GM12874 (cell line): ENCODE results near the gene PGF.

ENCODE experiments used
- TF ChIP-seq, protein P1 (sequence below): IDR thresholded peaks from 2 replicates; pipeline ENCODE4 v1.5.1; 2011; ENCODE audit warnings: low read depth, mild to moderate bottlenecking, control low read depth, low read length, moderate library complexity; ENCODE audit not compliant: insufficient read depth

PGF gene

GRCh38 chr14:74942181-74942580 is 13.2 kb downstream of the PGF start:
- TF ChIP-seq, protein P1, sequence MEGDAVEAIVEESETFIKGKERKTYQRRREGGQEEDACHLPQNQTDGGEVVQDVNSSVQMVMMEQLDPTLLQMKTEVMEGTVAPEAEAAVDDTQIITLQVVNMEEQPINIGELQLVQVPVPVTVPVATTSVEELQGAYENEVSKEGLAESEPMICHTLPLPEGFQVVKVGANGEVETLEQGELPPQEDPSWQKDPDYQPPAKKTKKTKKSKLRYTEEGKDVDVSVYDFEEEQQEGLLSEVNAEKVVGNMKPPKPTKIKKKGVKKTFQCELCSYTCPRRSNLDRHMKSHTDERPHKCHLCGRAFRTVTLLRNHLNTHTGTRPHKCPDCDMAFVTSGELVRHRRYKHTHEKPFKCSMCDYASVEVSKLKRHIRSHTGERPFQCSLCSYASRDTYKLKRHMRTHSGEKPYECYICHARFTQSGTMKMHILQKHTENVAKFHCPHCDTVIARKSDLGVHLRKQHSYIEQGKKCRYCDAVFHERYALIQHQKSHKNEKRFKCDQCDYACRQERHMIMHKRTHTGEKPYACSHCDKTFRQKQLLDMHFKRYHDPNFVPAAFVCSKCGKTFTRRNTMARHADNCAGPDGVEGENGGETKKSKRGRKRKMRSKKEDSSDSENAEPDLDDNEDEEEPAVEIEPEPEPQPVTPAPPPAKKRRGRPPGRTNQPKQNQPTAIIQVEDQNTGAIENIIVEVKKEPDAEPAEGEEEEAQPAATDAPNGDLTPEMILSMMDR: no peak

- TF ChIP-seq, protein P1: no peak
These were observed 13.7 kb downstream of the PGF start for GRCh38 chr14:74941676-74942097.

DNA sequence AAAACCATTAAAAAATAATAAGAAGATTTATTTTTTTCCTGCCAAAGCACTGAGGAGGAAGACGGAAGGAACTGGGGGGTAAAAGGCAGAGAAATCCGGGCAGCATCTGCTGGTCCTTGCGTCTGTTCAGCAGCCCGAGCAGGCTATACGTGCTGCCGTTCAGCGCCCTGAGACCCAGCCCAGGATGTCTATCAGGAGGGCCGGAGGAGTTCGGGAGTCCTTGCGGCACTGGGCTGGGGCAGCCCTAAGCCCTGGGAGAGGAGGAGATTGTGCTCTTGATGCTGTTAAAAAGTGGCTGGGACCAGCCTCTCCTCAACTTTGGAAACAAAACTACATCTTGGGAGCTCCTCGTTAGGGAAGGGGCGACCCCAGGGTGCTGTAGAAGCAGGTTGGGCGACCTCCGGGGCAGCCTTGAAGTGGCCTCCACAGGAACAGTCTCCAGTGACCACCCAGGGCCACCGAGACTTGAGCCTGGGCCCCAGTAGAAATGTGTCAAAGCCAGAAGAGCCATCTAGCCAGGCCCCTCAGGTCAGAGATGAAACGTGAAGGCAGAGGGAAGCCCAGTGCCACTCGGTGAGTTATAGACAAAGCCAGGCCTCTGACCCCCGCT is 14.3 kb downstream of the PGF start:
- TF ChIP-seq, protein P1: no peak

GRCh38 chr14:74938531-74939495 is 16.6 kb downstream of the PGF start:
- TF ChIP-seq, protein P1: no peak

- TF ChIP-seq, protein P1: no peak
These were observed 18.2 kb downstream of the PGF start for GRCh38 chr14:74937171-74937570.

- TF ChIP-seq, protein P1: no peak
These were observed 18.7 kb downstream of the PGF start for GRCh38 chr14:74936731-74937130.

- TF ChIP-seq, protein P1: no peak
These were observed 19.2 kb downstream of the PGF start for GRCh38 chr14:74936151-74936550.
